WERI-Rb-1 (cell line): ENCODE data around the gene KLC1.

Experiments
- DNase-seq: peaks from one replicate; pipeline ENCODE4 v3.0.0-alpha.2; 2020
- H3K27ac ChIP-seq: fragments of 250-450 bp; sonication (Bioruptor Pico); 2 replicates; pipeline ENCODE4 v1.5.1; 2020; ENCODE audit warnings: mild to moderate bottlenecking, moderate library complexity
- H3K27me3 ChIP-seq: fragments of 250-450 bp; sonication (Bioruptor Pico); 2 replicates; pipeline ENCODE4 v1.5.1; 2021; ENCODE audit warnings: mild to moderate bottlenecking, low read depth, moderate library complexity; ENCODE audit not compliant: insufficient read depth, severe bottlenecking
- H3K36me3 ChIP-seq: fragments of 250-450 bp; sonication (Bioruptor Pico); 2 replicates; pipeline ENCODE4 v1.5.1; 2020; ENCODE audit warnings: mild to moderate bottlenecking, moderate library complexity
- H3K4me3 ChIP-seq: 2 replicates; pipeline ENCODE4 v1.5.1; 2011; ENCODE audit warnings: low read depth, mild to moderate bottlenecking, control low read depth, low read length
- H3K9me3 ChIP-seq: fragments of 250-450 bp; sonication (Bioruptor Pico); 2 replicates; pipeline ENCODE4 v1.5.1; 2021; ENCODE audit warnings: mild to moderate bottlenecking, moderate library complexity; ENCODE audit not compliant: severe bottlenecking
- TF ChIP-seq, protein P1 (sequence below): IDR thresholded peaks from 2 replicates; pipeline ENCODE4 v1.5.1; 2011; ENCODE audit warnings: low read depth, mild to moderate bottlenecking, control low read depth, inconsistent platforms, low read length

The KLC1 gene

DNA sequence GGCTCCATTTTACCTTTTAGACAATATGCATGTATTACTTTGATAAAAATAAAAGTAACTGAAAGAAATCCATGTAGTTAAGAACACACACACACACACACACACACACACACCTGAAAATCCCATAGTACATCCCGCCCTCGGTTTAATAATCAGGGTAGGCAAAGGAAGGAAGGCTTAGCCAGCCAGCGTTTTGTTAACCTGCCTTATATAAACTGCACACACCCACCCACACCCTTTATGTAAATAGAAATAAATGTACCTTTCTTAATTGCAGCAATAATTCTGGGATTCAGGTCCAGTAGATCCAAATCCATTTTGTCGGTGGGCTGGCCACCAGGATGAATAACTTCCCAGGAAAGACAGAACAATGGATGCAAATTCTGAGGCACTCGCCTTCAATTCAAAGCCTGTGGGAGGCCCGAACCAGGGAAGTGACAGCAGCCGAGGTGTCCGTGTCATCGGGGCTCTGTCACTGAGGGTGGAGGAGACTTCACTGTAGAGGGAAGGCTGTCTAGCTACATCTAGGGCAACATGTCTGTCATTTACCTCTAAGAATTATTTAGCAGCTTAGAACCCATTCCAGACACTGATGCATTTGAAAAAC, 81.9 kb downstream of the KLC1 start:
- DNase-seq = no peak

DNA sequence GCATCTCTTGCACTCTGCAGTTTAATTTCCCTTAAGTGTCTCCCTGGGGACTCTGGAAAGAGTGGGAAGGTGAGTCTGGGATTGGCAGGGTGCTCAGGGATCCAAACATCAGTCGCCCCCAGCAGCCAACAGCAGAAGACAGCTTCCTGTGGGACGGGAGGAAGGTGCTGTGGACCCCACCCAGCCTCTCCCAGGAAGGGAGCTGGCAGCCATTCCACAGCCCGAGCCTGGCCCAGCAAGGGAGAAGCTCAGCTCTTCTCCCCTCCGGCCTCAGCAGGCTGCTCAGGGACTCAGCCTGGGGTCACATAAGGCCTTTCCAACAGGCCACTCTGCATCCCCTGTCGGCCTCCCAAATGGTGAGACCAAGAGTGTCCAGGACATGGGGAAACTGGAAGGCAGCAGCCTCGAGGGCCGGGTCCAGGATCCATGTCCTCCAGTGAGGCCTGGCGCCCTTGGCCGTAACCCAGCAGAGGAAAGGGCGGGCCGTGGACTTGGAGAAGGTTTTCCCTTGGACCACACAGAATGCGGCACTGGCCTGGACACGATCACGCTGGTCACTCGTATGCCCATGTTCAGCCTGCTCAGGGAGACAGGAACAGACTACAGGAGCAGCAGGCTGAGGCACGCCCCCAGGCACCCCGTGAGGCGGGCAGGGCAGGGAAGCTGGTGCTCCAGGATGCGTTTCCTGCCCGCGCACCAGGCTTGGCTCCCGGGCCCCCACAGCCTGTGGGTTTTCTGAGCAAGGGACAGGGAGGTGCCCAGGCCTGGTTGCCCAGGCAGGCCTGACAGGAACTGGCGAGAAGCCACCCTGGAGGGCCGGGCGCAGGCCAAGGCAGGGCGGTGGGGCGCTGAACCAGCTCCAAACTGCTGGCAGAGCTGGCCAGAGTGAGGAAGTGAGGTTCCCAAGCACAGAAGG, 82.8 kb downstream of the KLC1 start:
- peaks cover 65% of the 10 kb centered on the region for H3K36me3 ChIP-seq
- H3K4me3 ChIP-seq = no peak overlapping the region
- H3K27ac ChIP-seq = no peak overlapping the region
- H3K27me3 ChIP-seq = no peaks in the 10 kb centered on the region
- DNase-seq = no peak
- no peaks in the 10 kb centered on the region for H3K9me3 ChIP-seq
- TF ChIP-seq, protein P1, sequence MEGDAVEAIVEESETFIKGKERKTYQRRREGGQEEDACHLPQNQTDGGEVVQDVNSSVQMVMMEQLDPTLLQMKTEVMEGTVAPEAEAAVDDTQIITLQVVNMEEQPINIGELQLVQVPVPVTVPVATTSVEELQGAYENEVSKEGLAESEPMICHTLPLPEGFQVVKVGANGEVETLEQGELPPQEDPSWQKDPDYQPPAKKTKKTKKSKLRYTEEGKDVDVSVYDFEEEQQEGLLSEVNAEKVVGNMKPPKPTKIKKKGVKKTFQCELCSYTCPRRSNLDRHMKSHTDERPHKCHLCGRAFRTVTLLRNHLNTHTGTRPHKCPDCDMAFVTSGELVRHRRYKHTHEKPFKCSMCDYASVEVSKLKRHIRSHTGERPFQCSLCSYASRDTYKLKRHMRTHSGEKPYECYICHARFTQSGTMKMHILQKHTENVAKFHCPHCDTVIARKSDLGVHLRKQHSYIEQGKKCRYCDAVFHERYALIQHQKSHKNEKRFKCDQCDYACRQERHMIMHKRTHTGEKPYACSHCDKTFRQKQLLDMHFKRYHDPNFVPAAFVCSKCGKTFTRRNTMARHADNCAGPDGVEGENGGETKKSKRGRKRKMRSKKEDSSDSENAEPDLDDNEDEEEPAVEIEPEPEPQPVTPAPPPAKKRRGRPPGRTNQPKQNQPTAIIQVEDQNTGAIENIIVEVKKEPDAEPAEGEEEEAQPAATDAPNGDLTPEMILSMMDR = no peak

More for the DNA sequence above, 81.9 kb downstream of the KLC1 start:
- H3K27ac ChIP-seq = no peak overlapping the region
- TF ChIP-seq, protein P1 = no peak
- peaks cover 74% of the 10 kb centered on the region for H3K36me3 ChIP-seq
- H3K4me3 ChIP-seq = no peak overlapping the region
- no peaks in the 10 kb centered on the region for H3K9me3 ChIP-seq
- no peaks in the 10 kb centered on the region for H3K27me3 ChIP-seq

DNA sequence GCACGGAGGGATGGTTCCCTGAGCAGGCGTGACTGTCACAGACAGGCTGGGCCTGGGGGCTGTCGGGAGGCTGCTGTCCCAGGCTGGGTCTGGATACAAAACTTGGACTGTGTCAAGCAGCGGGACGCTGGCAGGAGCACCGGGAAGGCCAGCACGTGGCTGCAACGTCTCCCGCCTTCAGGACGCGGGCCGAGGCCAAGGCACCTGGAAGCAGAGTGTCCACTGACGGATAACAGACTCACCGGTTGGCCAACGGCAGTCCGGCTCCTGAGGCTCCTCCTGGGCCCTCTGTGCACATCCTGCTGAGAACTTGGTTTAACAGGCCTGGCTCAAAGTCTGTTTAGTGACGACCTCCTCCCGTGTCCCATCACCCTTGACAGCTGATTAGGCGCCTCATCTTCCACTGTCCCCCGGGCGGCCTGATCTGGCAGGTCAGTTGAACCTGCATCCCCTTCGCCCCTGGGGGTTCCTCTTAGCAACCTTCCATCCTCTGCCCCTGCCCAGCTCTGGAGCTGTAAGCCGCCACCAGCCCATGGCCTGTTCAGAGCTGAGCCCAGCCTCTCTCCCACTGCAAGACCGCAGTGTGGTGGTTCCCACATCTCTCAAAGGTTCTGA, 83.7 kb downstream of the KLC1 start:
- no peak overlapping the region for H3K27ac ChIP-seq
- no peaks in the 10 kb centered on the region for H3K27me3 ChIP-seq
- no peak overlapping the region for H3K4me3 ChIP-seq
- H3K9me3 ChIP-seq = no peaks in the 10 kb centered on the region
- no peak for DNase-seq
- TF ChIP-seq, protein P1 = no peak
- peaks cover 62% of the 10 kb centered on the region for H3K36me3 ChIP-seq

DNA sequence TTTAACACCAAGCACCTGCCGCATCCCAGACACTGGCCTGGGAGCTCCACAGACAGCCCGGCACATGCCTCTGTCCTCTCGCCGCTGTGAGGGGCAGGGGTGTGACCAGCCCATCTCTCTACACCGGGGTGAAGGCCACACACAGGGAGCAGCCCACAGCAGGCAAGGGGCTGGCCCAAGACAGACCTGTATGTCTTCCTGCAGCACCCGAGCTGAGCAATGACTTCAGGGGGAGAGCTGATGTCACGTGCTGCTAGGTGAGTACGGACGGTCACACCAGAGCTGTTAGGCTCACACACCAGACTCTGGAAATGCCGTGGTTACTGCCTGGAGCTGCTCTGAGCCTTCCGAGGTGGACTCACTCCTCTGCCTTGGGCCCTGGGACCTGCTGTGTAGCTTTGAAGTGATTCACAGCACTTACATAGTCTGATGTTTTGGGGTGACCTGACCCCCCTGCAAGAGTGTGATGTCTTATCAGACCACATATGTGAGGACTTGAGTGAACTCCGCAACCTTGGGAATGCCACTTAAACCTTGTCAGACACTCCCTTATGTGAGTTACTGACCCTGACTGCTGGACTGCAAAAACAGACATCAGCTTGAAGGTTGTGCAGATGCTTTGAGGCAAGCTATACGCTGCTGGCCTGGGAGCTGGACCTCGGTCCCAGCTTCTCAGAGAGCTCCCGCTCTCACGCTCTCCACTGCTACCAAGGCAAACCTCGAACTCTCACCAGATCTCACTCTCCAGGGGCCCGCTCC, 84.5 kb downstream of the KLC1 start:
- DNase-seq = no peak
- TF ChIP-seq, protein P1 = no peak
- H3K27me3 ChIP-seq = no peaks in the 10 kb centered on the region

DNA sequence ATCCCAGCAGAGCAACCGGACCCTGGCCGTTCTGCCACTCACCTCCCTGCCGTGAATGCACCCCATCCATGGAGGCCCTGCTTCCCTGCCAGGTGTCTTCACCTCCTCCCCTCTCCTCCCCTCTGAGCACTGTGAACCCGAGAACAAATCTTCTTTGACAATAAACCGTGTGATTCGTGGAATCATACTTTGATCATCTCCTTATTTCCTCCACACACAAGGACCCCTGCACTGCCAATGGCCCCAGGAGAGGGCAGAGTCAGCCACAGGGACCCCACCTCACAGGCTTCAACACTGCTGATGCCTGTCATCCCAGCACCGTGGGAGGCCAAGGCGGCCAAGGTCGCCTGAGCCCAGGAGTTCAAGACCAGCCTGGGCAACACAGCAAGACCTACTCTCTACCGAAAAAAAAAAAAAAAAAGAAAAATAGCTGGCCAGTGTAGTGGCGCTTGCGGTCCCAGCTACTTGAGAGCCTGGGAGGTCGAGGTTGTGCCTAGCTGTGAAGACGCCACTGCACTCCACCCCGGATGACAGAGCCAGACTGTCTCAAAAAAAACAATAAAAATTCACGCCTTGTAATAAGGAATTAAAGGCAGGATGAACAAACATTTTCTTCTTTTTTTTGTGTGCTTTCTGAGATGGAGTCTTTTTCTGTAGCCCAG, 85.2 kb downstream of the KLC1 start:
- Histone ChIP-seq H3K27me3 (no peaks in the 10 kb centered on the region), H3K4me3 (peak overlapping the region; percentile 44), H3K36me3 (peaks cover 49% of the 10 kb centered on the region), H3K27ac (peak overlapping the region; percentile 92), H3K9me3 (no peaks in the 10 kb centered on the region)
- no peak for DNase-seq
- TF ChIP-seq, protein P1 = no peak

More for the DNA sequence above, 84.5 kb downstream of the KLC1 start:
- no peak overlapping the region for H3K27ac ChIP-seq
- H3K4me3 ChIP-seq = no peak overlapping the region
- H3K9me3 ChIP-seq = no peaks in the 10 kb centered on the region
- peaks cover 56% of the 10 kb centered on the region for H3K36me3 ChIP-seq
